HG03469 (cell line): ENCODE measurements around the gene STIM1.
"Not testable (repeated sequence)": the region's sequence is repeated elsewhere in the genome, so short reads cannot be mapped to it uniquely, and the experiment has no call there.

ENCODE experiments used
- ATAC-seq: cut with Tn5 transposase; IDR thresholded peaks from one replicate; pipeline ENCODE4 v1.9.1; 2021; ENCODE audit warnings: mild to moderate bottlenecking, moderate library complexity, moderate number of reproducible peaks; ENCODE audit not compliant: unreplicated experiment

STIM1 gene

GRCh38 chr11:3854977-3855807, at the start of gene STIM1:
Gene STIM1 (plus strand): TSS chr11:3855664. CDS start chr11:3856271, 607 bp downstream.
- ATAC-seq = peak; percentile 51

- ATAC-seq = no peak
Observed at GRCh38 chr11:3807909-3808860, 47.3 kb upstream of the STIM1 start, which contains the start of gene PGAP2. Gene PGAP2 (plus strand): TSS chr11:3808560. CDS start chr11:3811260, 2,700 bp downstream.

GRCh38 chr11:3808861-3809623, 46.4 kb upstream of the STIM1 start:
- peak; percentile 52 for ATAC-seq

GRCh38 chr11:3809624-3809928, 45.9 kb upstream of the STIM1 start:
- no peak for ATAC-seq

- ATAC-seq = no peak
Observed at GRCh38 chr11:3810446-3810845, 45.0 kb upstream of the STIM1 start.

- ATAC-seq = no peak
Observed at GRCh38 chr11:3810951-3811350, 44.5 kb upstream of the STIM1 start.

- ATAC-seq = not testable (repeated sequence)
Observed at GRCh38 chr11:3814832-3815231, 40.6 kb upstream of the STIM1 start.

GRCh38 chr11:3815845-3816244, 39.6 kb upstream of the STIM1 start:
- ATAC-seq = no peak

GRCh38 chr11:3816673-3817072, 38.8 kb upstream of the STIM1 start:
- ATAC-seq = no peak

- ATAC-seq = no peak
Observed at GRCh38 chr11:3817181-3817800, 38.2 kb upstream of the STIM1 start.

GRCh38 chr11:3820971-3821370, 34.5 kb upstream of the STIM1 start:
- ATAC-seq = no peak

GRCh38 chr11:3822312-3822711, 33.2 kb upstream of the STIM1 start:
- ATAC-seq = no peak

GRCh38 chr11:3823303-3823702, 32.2 kb upstream of the STIM1 start:
- ATAC-seq = no peak

GRCh38 chr11:3823762-3824506, 31.5 kb upstream of the STIM1 start:
- ATAC-seq = no peak

GRCh38 chr11:3824714-3825472, 30.6 kb upstream of the STIM1 start:
- peak; percentile 67 for ATAC-seq

- no peak for ATAC-seq
Observed at GRCh38 chr11:3825473-3826154, 29.9 kb upstream of the STIM1 start.

GRCh38 chr11:3826721-3827120, 28.7 kb upstream of the STIM1 start:
- ATAC-seq = no peak

- no peak for ATAC-seq
Observed at GRCh38 chr11:3827434-3828186, 27.9 kb upstream of the STIM1 start.
